Raji (cell line): Measurements from ENCODE around the gene P2RX4.

Source experiments
- POLR2A ChIP-seq: IDR thresholded peaks from 2 replicates; pipeline ENCODE4 v1.6.1; 2011; ENCODE audit warnings: low read depth, low read length, control low read depth; ENCODE audit not compliant: insufficient read depth

Gene P2RX4

DNA sequence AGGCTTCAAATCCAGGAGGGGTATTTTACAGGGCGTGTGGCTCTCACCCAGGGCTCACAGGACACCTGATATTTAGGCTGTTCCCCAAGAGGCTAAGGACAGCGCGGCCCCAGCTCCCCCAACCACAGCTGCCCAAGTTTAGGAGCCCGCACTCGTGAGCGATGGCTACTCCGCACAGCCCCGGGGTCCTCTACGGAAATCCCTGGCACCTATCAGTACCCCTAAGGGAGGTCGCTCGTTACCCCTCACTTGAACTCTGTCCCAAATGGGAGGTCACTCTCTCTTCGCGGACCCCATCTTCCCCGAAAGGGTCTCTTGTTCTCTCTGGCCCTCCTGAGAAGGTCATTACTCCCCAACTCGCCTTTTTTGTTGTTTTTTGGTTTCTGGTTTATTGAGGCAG is 708 bp upstream of the P2RX4 start:
- no peak for TF ChIP-seq POLR2A

DNA sequence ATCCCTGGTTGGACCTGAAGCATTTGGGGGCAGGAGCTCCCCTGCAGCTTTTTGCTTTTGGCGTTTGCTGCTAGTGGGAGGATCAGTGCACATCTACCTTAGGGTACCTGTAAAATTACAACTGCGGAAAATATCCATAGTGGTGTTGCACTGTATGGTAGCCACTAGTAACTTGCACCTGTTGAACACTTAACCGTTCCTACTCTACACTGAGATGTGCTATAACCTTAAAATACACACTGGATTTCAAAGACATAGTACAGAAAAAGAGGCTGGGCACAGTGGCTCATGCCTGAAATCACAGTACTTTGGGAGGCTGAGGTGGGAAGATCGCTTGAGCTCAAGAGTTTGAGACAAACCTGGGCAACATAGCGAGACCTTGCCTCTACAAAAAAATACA is 2.9 kb downstream of the P2RX4 start:
- TF ChIP-seq POLR2A, result no peak

DNA sequence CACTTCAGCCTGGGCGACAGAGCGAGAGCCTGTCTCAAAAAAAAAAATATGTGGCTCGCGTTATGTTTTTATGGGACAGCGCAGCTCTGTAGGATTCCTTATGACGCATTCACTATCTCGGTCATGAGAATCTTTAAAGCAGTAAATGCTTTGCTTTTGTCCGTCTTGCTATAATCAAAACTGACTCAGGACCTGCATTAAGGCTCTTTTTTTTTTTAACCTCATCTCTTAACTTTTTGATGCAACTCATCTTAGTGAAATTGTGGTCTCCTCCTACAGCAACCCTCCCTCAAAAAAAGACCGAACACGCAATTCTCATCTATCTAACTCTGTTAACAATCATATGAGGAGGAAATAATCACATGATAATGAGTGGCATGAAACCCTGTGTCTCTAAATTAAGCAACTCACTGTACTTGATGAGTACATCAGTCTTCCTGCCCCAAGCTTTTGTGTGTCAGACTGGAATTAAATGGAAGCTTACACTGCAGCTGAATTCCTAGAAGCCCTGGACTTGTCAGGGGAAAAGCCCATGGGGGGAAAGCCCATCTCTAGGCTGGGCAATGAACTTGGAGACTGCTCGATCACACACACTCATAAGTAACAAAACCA is 4.3 kb downstream of the P2RX4 start:
- TF ChIP-seq POLR2A, result no peak

DNA sequence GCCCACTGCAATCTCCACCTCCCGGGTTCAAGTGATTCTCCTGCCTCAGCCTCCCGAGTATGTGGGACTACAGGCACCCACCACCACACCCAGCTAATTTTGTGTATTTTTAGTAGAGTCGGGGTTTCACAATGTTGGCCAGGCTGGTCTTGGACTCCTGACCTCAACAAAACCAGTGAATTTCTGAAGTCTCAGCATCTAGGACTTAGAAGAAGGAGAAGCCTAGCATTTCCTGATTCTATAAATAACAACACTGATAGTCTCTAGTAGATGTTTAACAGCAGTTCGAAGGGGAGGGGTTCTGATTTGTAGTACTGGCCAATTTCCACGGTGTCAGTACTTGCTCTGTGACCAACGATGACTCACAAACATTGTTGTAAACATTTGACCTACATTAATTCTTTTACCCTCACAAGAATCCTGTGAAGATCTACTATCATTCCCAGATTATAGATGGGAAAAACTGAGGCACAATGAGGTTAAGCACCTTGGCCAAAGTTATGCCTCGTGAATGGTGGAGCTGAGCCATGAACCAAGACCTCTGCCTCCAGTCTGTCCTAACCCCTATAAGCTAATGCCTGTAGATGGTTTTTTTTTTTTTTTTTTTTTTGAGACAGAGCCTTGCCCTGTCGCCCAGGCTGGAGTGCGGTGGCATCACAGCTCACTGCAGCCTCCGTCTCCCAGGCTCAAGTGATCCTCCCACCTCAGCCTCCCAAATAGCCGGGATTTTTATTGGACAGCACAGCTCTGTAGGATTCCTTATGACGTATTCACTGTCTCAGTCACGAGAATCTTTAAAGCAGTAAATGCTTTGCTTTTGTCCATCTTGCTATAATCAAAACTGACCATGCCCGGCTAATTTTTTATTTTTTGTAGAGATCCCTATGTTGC is 5.2 kb downstream of the P2RX4 start:
- no peak for TF ChIP-seq POLR2A

DNA sequence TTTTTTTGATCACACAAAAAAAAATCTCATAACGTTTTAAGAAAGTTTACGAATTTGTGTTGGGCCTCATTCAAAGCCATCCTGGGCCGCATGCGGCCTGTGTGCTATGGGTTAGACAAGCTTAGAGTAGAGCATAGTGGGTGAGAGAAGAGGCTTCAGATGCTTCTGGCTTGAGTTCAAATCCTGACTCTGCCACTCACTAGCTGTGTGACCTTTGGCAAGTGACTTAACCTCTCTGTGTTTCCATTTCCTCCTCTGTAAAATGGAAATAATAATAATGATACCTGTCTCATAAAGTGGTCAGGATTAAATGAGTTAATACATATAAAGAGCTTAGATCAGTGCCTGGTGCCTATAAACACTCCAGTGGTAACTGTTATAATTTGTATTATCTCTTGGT is 6.2 kb downstream of the P2RX4 start:
- no peak for TF ChIP-seq POLR2A

DNA sequence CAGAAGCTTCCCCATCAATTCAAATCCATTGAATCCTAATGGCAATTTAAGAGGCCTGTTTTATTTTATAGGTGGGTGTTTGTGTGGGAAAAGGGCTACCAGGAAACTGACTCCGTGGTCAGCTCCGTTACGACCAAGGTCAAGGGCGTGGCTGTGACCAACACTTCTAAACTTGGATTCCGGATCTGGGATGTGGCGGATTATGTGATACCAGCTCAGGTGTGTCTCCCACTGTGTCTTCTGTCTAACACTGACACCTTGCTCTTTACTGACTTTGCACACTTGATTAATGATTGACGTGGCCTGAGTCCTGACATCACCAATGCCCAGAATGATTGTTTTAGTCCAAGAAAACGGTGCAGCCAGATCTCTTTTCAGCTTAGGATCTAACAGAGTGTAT is 7.1 kb downstream of the P2RX4 start:
- no peak for TF ChIP-seq POLR2A

DNA sequence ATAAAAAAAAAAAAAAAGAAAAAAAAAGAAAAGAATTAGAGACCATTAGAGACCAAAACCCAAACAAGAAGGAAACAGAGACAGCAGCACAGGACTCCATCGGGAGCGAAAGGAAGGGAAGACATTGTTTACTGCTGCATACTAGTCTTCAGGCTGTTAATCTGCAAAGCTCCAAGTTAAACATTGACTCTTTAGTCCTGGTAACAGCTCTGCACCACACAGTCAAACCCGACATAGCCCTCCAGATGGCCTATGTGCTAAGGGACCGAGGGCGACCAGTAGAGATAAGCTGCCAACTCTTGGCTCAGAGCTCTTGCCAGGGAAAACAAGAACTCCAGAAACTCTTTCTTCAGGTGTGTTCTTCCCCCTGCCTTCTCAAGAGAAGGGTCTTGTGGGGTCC is 7.8 kb downstream of the P2RX4 start:
- no peak for TF ChIP-seq POLR2A

DNA sequence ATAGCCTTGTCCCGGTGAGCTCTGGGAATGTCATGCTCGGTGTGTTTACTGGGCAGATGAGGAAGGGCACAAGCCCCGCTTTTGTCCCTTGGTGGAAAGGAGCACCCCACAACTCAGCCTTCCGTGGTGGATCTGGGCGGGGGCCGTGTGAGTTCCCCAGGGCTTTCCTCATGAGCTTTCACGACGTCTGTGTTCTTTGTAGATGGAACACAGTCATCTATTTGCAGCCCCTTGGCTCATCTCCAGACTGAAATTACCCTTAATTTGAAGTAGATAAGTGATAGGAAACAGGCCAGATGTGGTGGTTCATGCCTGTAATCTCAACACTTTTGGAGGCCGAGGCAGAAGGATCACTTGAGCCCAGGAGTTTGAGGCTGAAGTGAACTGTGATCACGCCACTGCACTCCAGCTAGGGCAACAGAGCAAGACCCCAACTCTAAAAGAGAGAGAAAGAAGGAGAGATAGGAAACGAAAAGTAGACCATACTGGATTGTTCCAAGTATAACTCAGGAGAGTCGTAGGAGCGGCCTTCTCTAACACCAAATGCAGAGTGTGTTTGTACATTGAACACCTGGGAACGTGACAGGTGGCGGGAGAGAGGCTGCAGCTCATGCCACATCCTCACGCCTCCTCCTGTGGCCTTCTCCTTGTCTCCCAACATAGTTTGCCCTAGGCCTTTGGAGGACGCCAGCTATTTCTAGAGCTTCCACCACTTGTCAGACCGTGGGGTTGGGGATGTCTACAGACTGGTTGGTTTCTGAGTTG is 8.8 kb downstream of the P2RX4 start:
- no peak for TF ChIP-seq POLR2A

DNA sequence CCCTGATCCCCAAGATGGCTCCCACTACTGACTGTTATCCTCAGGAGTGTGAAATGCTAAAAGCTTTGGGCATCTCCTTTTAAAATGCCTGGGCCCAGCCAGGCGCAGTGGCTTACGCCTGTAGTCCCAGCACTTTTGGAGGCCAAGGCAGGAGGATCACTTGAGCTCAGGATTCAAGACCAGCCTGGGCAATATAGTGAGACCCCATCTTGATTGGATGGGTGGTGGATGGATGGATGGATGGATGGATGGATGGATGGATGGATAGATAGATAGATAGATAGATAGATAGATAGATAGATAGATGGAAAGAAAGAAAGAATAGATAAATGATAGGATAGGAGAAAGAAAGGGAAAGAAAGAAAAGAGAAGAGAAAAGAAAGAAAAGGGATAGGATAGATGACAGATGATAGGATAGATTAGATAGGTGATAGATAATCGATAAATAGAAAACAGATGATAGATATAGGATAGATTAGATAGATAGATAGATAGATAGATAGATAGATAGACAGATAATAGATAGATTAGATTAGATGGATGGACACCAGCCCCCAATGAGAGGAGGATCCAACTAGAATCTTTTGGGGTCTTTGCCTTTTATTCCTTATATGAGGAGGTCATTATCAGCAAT is 9.5 kb downstream of the P2RX4 start:
- no peak for TF ChIP-seq POLR2A

DNA sequence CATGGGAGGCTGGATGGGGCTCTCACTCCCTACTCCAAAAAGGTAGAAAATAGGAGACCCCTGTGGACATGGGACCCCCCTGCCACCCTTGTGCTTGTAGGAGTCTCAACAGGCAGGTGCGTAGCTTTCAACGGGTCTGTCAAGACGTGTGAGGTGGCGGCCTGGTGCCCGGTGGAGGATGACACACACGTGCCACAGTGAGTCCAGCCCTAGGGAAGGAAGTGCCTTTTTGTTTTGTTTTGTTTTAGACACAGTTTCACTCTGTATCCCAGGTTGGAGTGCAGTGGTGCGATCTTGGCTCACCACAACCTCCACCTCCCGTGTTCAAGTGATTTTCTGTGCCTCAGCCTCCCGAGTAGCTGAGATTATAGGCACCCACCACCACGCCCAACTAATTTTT is 12.9 kb downstream of the P2RX4 start:
- no peak for TF ChIP-seq POLR2A

DNA sequence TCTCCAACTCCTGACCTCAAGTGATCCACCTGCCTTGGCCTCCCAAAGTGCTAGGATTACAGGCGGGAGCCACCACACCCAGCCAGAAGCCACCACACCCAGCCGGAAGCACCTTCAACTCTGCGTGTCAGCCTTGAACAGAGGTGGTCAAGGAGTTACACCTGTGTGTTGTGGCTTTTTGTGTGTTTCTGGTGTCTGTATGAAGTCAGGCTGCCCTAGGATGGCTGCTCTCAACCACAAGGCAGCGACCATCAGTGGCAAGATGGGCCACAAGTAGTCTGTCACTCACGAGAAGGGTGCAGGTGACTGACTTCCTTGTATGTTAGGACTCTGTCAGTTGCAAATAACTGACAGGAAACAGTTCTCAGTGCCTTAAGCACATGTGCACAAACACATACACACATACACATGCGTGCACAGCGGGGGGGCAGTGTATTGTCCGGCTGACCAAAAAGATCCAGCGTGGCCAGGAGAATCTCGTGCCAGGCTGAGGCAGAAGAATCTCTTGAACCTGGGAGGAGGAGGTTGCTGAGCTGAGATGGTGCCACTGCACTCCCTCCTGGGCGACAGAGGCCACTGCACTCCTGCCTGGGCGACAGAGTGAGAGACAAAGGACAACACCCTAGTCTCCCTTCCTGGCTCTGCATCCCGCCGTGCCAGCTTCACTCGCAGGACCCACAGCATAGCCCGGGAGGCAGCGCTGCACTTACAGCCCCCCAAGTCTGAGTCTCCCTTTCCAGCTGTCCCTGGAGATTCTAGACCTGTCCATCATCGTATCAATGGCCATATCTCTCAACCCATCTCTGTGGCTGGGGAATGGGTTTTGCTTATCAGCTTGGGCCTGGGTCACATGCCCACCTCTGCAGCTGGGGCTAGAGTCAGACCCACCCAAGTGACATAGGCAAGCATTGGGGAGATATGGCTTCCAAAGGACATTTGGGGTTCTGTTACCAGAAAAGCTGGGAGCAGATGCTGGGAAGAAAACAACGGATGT is 13.7 kb downstream of the P2RX4 start:
- no peak for TF ChIP-seq POLR2A

DNA sequence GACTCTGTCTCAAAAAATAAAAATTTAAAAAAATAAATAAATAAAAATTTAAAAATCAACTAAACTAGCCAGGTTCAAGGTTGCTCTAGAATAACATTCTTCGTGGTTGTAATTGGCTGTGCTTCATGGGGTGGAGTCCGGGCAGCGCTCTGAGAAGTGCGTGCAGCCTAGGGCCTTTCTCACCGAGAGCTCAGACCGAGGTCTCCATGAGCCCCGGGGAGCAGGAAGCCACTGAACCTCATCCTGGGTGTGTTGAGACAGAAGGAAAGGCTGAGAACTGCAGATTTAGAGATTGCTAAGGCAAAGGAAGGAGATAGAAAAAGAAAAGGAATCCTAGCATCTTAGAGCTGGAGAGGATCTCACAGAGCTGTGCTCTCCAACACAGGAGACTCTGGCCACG is 14.7 kb downstream of the P2RX4 start:
- TF ChIP-seq POLR2A, result no peak

DNA sequence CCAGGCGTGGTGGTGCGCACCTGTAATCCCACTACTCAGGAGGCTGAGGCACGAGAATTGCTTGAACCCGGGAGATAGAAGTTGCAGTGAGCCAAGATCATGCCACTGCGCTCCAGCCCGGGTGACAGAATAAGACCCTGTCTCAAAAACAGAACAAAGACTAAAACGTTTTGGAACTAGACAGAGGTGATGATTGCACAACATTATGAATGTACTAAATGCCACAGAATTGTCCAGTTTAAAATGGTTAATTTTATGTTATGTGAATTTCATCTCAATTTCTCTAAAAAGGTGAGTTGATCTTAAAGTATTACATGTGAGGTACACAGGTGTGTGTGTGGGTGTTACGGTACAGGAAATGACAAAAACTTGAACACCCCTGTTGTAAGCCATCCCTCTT is 16.5 kb downstream of the P2RX4 start:
- no peak for TF ChIP-seq POLR2A

DNA sequence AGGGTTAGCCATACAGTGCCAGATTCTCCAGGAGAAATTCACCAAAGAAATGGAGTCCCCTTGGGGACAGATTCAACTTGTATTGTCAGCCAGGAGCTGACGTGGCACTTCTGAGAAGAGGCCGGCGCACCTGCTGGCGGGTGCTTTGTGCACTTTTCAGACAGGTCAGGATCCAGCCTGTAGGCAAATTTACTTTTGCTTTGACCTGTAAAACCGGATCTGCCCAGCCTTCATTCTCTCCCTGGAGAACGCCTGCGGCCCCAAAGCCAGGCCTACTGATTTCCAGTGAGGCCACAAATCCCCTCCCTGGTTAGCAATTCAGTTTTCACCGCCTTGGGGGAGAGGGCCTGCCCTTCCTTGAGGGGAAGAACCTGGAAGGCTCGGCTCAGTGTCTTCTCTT is 17.4 kb downstream of the P2RX4 start:
- no peak for TF ChIP-seq POLR2A
